Mucosa of rectum (tissue), 2 donors: Measurements from ENCODE around the gene ARHGAP11A.

Experiments
- H3K27ac ChIP-seq, 2 donors: one replicate each; pipeline ENCODE4 v1.7.0; 2013; ENCODE audit warnings: inconsistent platforms in 2 of 2, low read depth in 2 of 2, low read length in 2 of 2
- H3K27me3 ChIP-seq, 2 donors: one replicate each; pipeline ENCODE4 v1.7.0; 2013; ENCODE audit warnings: low read length in 2 of 2; ENCODE audit not compliant: control insufficient read depth in 2 of 2, insufficient read depth in 2 of 2
- H3K36me3 ChIP-seq, 2 donors: one replicate each; pipeline ENCODE4 v1.7.0; 2013; ENCODE audit warnings: low read length in 2 of 2; ENCODE audit not compliant: control insufficient read depth in 2 of 2, insufficient read depth in 2 of 2
- H3K4me1 ChIP-seq, 2 donors: one replicate each; pipeline ENCODE4 v1.7.0; 2013; ENCODE audit warnings: low read length in 2 of 2, mild to moderate bottlenecking in 1 of 2; ENCODE audit not compliant: control insufficient read depth in 2 of 2, insufficient read depth in 2 of 2
- H3K4me3 ChIP-seq, 2 donors: one replicate each; pipeline ENCODE4 v1.7.0; 2013; ENCODE audit warnings: low read length in 2 of 2
- H3K9ac ChIP-seq, 2 donors: one replicate each; pipeline ENCODE4 v1.7.0; 2013; ENCODE audit warnings: low read length in 2 of 2, low read depth in 1 of 2, mild to moderate bottlenecking in 1 of 2
- H3K9me3 ChIP-seq, 2 donors: one replicate each; pipeline ENCODE4 v1.7.0; 2013; ENCODE audit warnings: low read length in 2 of 2; ENCODE audit not compliant: control insufficient read depth in 2 of 2
- donor health status: healthy.
- donor health status: Normal muscosa, but diverticular disease.

ARHGAP11A gene

GRCh38 chr15:32636410-32636809 lies 21.1 kb downstream of the ARHGAP11A start:
- H3K36me3 ChIP-seq, result peaks cover 3 to 6% of the 10 kb centered on the region in 2 donors
- no peak overlapping the region for H3K4me3 ChIP-seq
- peaks cover 0 to 2% of the 10 kb centered on the region in 2 donors for H3K4me1 ChIP-seq
- H3K27me3 ChIP-seq, result no peaks in the 10 kb centered on the region
- H3K9me3 ChIP-seq, result no peaks in the 10 kb centered on the region
- H3K27ac ChIP-seq, result no peak overlapping the region
- H3K9ac ChIP-seq, result no peak overlapping the region

GRCh38 chr15:32636908-32637567 lies 21.7 kb downstream of the ARHGAP11A start:
- no peak overlapping the region for H3K27ac ChIP-seq
- no peak overlapping the region for H3K9ac ChIP-seq
- no peaks in the 10 kb centered on the region for H3K9me3 ChIP-seq
- H3K4me3 ChIP-seq, result no peak overlapping the region
- H3K27me3 ChIP-seq, result no peaks in the 10 kb centered on the region
- H3K4me1 ChIP-seq, result peaks cover 2% of the 10 kb centered on the region in 2 donors
- peaks cover 3 to 6% of the 10 kb centered on the region in 2 donors for H3K36me3 ChIP-seq

GRCh38 chr15:32637704-32638103 lies 22.4 kb downstream of the ARHGAP11A start:
- Histone ChIP-seq H3K4me3 (no peak overlapping the region), H3K27ac (no peak overlapping the region)

GRCh38 chr15:32641517-32642059 lies 26.3 kb downstream of the ARHGAP11A start, which contains the start of gene SCG5:
Gene SCG5 (plus strand): TSS chr15:32641710. CDS start chr15:32643593, 1,883 bp downstream.
- H3K27ac ChIP-seq, result no peak within 1 kb of the TSS
- no peaks in the 10 kb centered on the region for H3K27me3 ChIP-seq
- no peaks in the 10 kb centered on the region for H3K9me3 ChIP-seq
- no peak within 1 kb of the TSS for H3K9ac ChIP-seq
- H3K4me1 ChIP-seq, result peaks cover 2 to 4% of the 10 kb centered on the region in 2 donors
- H3K4me3 ChIP-seq, result peak within 1 kb of the TSS; percentile 46 to 51
- no peaks in the 10 kb centered on the region for H3K36me3 ChIP-seq

More at GRCh38 chr15:32637704-32638103, 22.4 kb downstream of the ARHGAP11A start:
- no peak overlapping the region for H3K9ac ChIP-seq
- no peaks in the 10 kb centered on the region for H3K9me3 ChIP-seq
- H3K4me1 ChIP-seq, result peaks cover 2% of the 10 kb centered on the region in 2 donors
- peaks cover 3 to 6% of the 10 kb centered on the region in 2 donors for H3K36me3 ChIP-seq
- no peaks in the 10 kb centered on the region for H3K27me3 ChIP-seq

GRCh38 chr15:32642667-32643435 lies 27.5 kb downstream of the ARHGAP11A start:
- Histone ChIP-seq H3K36me3 (no peaks in the 10 kb centered on the region), H3K4me3 (no peak overlapping the region), H3K9ac (no peak overlapping the region), H3K27me3 (no peaks in the 10 kb centered on the region), H3K27ac (no peak overlapping the region), H3K4me1 (peaks cover 2 to 4% of the 10 kb centered on the region in 2 donors), H3K9me3 (no peaks in the 10 kb centered on the region)

- Histone ChIP-seq H3K9me3 (no peaks in the 10 kb centered on the region), H3K4me3 (no peak overlapping the region), H3K27me3 (no peaks in the 10 kb centered on the region), H3K27ac (no peak overlapping the region), H3K36me3 (no peaks in the 10 kb centered on the region), H3K9ac (no peak overlapping the region), H3K4me1 (peaks cover 2 to 4% of the 10 kb centered on the region in 2 donors)
Measured at GRCh38 chr15:32643907-32644445, 28.7 kb downstream of the ARHGAP11A start.

GRCh38 chr15:32646291-32646690 lies 31.0 kb downstream of the ARHGAP11A start:
- Histone ChIP-seq H3K4me1 (peaks cover 1 to 4% of the 10 kb centered on the region in 2 donors), H3K4me3 (no peak overlapping the region), H3K27me3 (no peaks in the 10 kb centered on the region), H3K9me3 (no peaks in the 10 kb centered on the region), H3K36me3 (no peaks in the 10 kb centered on the region), H3K27ac (no peak overlapping the region), H3K9ac (no peak overlapping the region)

- no peak overlapping the region for H3K27ac ChIP-seq
- no peaks in the 10 kb centered on the region for H3K9me3 ChIP-seq
- no peaks in the 10 kb centered on the region for H3K27me3 ChIP-seq
- H3K36me3 ChIP-seq, result no peaks in the 10 kb centered on the region
- no peak overlapping the region for H3K9ac ChIP-seq
- H3K4me1 ChIP-seq, result no peaks in the 10 kb centered on the region
- no peak overlapping the region for H3K4me3 ChIP-seq
Measured at GRCh38 chr15:32649342-32649741, 34.0 kb downstream of the ARHGAP11A start.

- no peak overlapping the region for H3K27ac ChIP-seq
- H3K36me3 ChIP-seq, result no peaks in the 10 kb centered on the region
- no peaks in the 10 kb centered on the region for H3K9me3 ChIP-seq
- no peaks in the 10 kb centered on the region for H3K4me1 ChIP-seq
- no peak overlapping the region for H3K9ac ChIP-seq
- H3K27me3 ChIP-seq, result no peaks in the 10 kb centered on the region
- no peak overlapping the region for H3K4me3 ChIP-seq
Measured at GRCh38 chr15:32651229-32651837, 36.0 kb downstream of the ARHGAP11A start.
